Glutamatergic neuron (in vitro differentiated cells): ENCODE results near the gene PROX2. TPM values are rescaled to one million over a fixed set of nuclear protein-coding genes. Genes with fewer than 3 reads are reported as not detected.
A peak's percentile ranks its signal among the peaks of the same experiment; 100 is the strongest.

Source experiments
- DNase-seq: peaks from one replicate; pipeline ENCODE4 v3.0.0; 2022
- H3K27ac Mint-ChIP-seq: one replicate; pipeline ENCODE4 v1.8.0; 2020; ENCODE audit warnings: mild to moderate bottlenecking, mixed read lengths, inconsistent platforms; ENCODE audit not compliant: unreplicated experiment
- H3K27me3 Mint-ChIP-seq: one replicate; pipeline ENCODE4 v1.8.0; 2020; ENCODE audit warnings: mild to moderate bottlenecking, moderate library complexity, mixed read lengths, inconsistent platforms; ENCODE audit not compliant: unreplicated experiment
- H3K36me3 Mint-ChIP-seq: one replicate; pipeline ENCODE4 v1.8.0; 2020; ENCODE audit warnings: mild to moderate bottlenecking, mixed read lengths, inconsistent platforms; ENCODE audit not compliant: unreplicated experiment
- H3K4me1 Mint-ChIP-seq: one replicate; pipeline ENCODE4 v1.8.0; 2020; ENCODE audit warnings: mild to moderate bottlenecking, low read depth, mixed read lengths, inconsistent platforms; ENCODE audit not compliant: unreplicated experiment
- H3K4me3 Mint-ChIP-seq: one replicate; pipeline ENCODE4 v1.8.0; 2020; ENCODE audit warnings: mild to moderate bottlenecking, mixed read lengths, inconsistent platforms; ENCODE audit not compliant: unreplicated experiment
- H3K9me3 Mint-ChIP-seq: one replicate; pipeline ENCODE4 v1.8.0; 2020; ENCODE audit warnings: mild to moderate bottlenecking, moderate library complexity, mixed read lengths, inconsistent platforms; ENCODE audit not compliant: unreplicated experiment
- long read RNA-seq: library from polyadenylated mRNA; unstranded; transcript quantifications from one replicate; pipeline ENCODE4 v2.0.0, GENCODE V29; 2020; ENCODE audit not compliant: unreplicated experiment
- total RNA-seq: library from RNA; stranded (reverse); fragmentation: NEBNext Ultra II Directional; extraction: Animal tissue kit (Norgen Biotek cat#: 25700); gene quantifications from one replicate; pipeline ENCODE4 v1.2.1, GENCODE V29; 2021; ENCODE audit not compliant: unreplicated experiment
- TF ChIP-seq, protein P1 (sequence below): fragments of 200-600 bp; sonication (generic); IDR thresholded peaks from one replicate; pipeline ENCODE4 v1.5.0; 2021; ENCODE audit not compliant: partially characterized antibody, unreplicated experiment

PROX2 gene
- not detected for total RNA-seq
- long read RNA-seq: 0 reads

- DNase-seq: no peak
- Mint-ChIP-seq H3K36me3 (no peaks in the 10 kb centered on the region), H3K4me1 (peaks cover 7% of the 10 kb centered on the region), H3K27me3 (peaks cover 3% of the 10 kb centered on the region), H3K9me3 (no peaks in the 10 kb centered on the region), H3K4me3 (no peak within 1 kb of the TSS), H3K27ac (no peak within 1 kb of the TSS)
- TF ChIP-seq, protein P1, sequence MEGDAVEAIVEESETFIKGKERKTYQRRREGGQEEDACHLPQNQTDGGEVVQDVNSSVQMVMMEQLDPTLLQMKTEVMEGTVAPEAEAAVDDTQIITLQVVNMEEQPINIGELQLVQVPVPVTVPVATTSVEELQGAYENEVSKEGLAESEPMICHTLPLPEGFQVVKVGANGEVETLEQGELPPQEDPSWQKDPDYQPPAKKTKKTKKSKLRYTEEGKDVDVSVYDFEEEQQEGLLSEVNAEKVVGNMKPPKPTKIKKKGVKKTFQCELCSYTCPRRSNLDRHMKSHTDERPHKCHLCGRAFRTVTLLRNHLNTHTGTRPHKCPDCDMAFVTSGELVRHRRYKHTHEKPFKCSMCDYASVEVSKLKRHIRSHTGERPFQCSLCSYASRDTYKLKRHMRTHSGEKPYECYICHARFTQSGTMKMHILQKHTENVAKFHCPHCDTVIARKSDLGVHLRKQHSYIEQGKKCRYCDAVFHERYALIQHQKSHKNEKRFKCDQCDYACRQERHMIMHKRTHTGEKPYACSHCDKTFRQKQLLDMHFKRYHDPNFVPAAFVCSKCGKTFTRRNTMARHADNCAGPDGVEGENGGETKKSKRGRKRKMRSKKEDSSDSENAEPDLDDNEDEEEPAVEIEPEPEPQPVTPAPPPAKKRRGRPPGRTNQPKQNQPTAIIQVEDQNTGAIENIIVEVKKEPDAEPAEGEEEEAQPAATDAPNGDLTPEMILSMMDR: no peak
Observed at GRCh38 chr14:74875941-74876913, at the start of gene PROX2. Gene PROX2, minus strand, starts transcription at chr14:74876145. Its CDS starts 12,311 bp downstream, at chr14:74863834.

DNA sequence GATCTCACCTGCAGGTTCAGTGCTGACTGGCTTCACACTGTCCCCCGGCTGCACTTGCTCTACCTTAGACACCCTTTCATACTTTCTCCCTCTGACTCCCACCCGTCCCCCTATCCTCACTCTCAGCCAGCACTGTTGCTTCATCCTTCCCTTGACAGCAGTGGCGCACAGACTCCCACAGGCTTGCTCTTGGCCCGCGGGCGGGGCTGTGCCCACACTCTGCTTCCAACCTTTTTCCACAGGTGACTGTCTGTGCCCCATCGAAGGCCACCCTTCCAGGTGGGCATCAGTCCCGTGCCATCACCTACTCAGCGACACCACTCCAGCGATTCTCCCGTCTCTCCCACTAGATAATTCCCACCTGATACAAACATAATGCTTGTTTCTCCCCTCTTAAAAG lies 48.1 kb upstream of the PROX2 start:
- peaks cover 19% of the 10 kb centered on the region for H3K4me1 Mint-ChIP-seq
- peaks cover 5% of the 10 kb centered on the region for H3K9me3 Mint-ChIP-seq
- H3K36me3 Mint-ChIP-seq: peaks cover 7% of the 10 kb centered on the region
- TF ChIP-seq, protein P1: no peak
- H3K27me3 Mint-ChIP-seq: peaks cover 18% of the 10 kb centered on the region
- DNase-seq: no peak
- H3K4me3 Mint-ChIP-seq: peak overlapping the region; percentile 10
- peak overlapping the region; percentile 56 for H3K27ac Mint-ChIP-seq

DNA sequence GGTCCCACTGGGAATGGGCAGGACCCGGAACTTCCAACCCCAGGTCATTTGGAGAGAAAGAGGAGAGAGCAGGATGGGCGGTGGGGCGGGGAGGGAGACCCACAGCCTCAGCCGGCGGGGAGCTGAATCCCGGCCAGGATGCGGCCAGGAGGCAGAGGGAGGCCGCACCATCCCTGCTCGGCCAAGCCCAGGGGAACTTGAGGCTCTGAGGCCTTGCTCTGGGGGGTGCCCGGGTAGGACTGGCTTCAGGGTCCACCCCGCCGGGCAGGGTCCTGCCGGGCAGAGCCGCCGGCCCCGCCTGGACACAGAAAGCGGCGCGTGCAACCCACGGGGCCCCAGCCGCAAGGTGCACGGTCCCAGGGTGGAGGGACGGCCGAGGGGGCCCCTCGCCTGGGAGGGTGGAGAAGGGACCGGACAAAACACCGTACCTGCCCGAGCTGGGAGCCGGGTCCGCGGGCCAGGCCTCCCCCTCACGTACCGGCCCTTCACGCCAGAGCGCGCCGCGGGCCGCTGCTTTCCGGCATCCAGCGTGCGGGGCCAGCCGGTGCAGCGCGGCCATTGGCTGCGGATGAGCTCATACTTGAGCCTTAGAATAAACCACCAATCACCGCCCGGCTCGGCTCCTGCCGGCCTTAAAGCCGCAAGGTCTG lies 46.9 kb upstream of the PROX2 start, which contains the start of gene RPS6KL1:
Gene RPS6KL1 (minus strand): TSS at position 509 of the 650 bp plus-strand sequence. CDS start 1,719 bp downstream, outside the sequence.
- DNase-seq: peak; percentile 94
- Mint-ChIP-seq H3K36me3 (peaks cover 8% of the 10 kb centered on the region), H3K4me1 (peaks cover 23% of the 10 kb centered on the region), H3K27ac (peak within 1 kb of the TSS; percentile 97), H3K27me3 (peaks cover 18% of the 10 kb centered on the region), H3K4me3 (peak within 1 kb of the TSS; percentile 97), H3K9me3 (peaks cover 5% of the 10 kb centered on the region)
- TF ChIP-seq, protein P1: no peak

DNA sequence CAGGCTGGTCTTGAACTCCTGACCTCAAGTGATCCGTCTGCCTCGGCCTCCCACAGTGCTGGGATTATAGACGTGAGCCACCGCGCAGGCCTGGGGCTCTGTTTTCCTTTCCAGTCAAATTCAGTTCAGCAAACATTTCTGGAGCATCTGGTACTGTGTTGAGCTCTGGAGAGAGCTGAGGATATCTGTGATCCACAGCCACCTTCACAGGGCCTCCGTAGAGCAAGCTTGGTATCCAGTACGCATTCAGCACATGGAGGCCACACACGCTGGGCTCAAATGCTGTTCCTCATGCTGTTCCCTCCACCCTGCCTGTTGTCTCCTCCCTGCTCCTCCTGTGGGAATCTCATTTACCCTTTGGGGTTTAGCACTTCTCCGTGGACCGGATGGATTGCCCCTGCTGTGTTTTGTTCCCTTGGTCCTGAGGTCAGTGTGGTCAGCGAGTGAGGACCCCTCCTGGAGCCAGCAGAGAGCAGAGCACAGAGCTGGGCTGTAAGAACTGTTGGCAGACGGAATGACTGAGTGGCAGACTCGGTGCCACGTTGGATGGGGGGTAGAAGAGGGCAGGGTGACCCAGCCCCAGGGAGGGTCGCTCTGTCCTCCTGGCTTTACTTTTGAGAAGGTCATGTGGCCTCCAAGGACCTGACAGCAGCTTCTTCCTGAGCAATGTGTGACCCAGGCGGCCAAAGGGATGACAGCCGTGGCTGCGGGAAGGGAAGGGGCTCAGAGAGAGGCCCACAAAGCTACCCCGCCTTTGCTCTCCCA lies 46.2 kb upstream of the PROX2 start:
- Mint-ChIP-seq H3K27ac (peak overlapping the region; percentile 97), H3K4me1 (peaks cover 28% of the 10 kb centered on the region), H3K4me3 (peak overlapping the region; percentile 97), H3K27me3 (peaks cover 23% of the 10 kb centered on the region), H3K36me3 (peaks cover 8% of the 10 kb centered on the region), H3K9me3 (peaks cover 9% of the 10 kb centered on the region)
- TF ChIP-seq, protein P1: no peak
- no peak for DNase-seq
